Endothelial cell of umbilical vein (primary cell): Measurements from ENCODE around the gene KCNE3. TPM values are rescaled to one million over a fixed set of nuclear protein-coding genes. Genes with fewer than 3 reads are reported as not detected.

Experiments used
- BruUV-seq: library from RNA; stranded (reverse); fragments of 400-500 nt; replicated peaks from 2 replicates; lab custom pipeline; 2021; lab: Mats Ljungman, UMichigan
- CTCF ChIA-PET: fragments of 300-600, 350-600 bp; sonication (Branson Sonifier 250); formaldehyde crosslinking; loops from one replicate; lab custom pipeline; 2021; ENCODE audit warnings: antibody characterized with exemption, inconsistent platforms; lab: Charles Lee
- POLR2A ChIA-PET: fragments of 300-600, 350-600 bp; sonication (Branson Sonifier 250); formaldehyde crosslinking; loops from one replicate; lab custom pipeline; 2021; ENCODE audit warnings: antibody characterized with exemption, inconsistent platforms; lab: Charles Lee
- DNase-seq: peaks from one replicate; pipeline ENCODE4 v3.0.0-alpha.2; 2011; ENCODE audit warnings: low read depth, low spot score
- FAIRE-seq: peaks from 2 replicates; lab custom pipeline; 2011; peaks lifted over from hg19 to GRCh38; lab: Jason Lieb, UNC
- H2AFZ ChIP-seq: 2 replicates; pipeline ENCODE4 v1.6.0; 2012; ENCODE audit warnings: low read depth, low read length, control low read depth, inconsistent platforms
- H3K27ac ChIP-seq: 2 replicates; pipeline ENCODE4 v1.5.1; 2011; ENCODE audit warnings: low read depth, mild to moderate bottlenecking, control low read depth, low read length, moderate library complexity; ENCODE audit not compliant: insufficient read depth
- H3K27me3 ChIP-seq, 2 experiments: 2 replicates each; pipeline versions ENCODE4 v1.6.0 to v1.6.1; 2011; ENCODE audit warnings: low read length in 2 of 2, mixed read lengths in 1 of 2; ENCODE audit not compliant: control insufficient read depth in 2 of 2, insufficient read depth in 2 of 2
- H3K36me3 ChIP-seq, 2 experiments: 2 replicates in 1 of 2; 3 replicates in 1 of 2; pipeline ENCODE4 v1.5.1; 2011; ENCODE audit warnings: low read length in 2 of 2, mild to moderate bottlenecking in 1 of 2, moderate library complexity in 1 of 2; ENCODE audit not compliant: control insufficient read depth in 2 of 2, insufficient read depth in 2 of 2; ENCODE audit errors: extremely low read depth in 1 of 2
- H3K4me1 ChIP-seq: 3 replicates; pipeline ENCODE4 v1.5.1; 2011; ENCODE audit warnings: mild to moderate bottlenecking, low read length; ENCODE audit not compliant: control insufficient read depth, insufficient read depth; ENCODE audit errors: extremely low read depth
- H3K4me2 ChIP-seq: 2 replicates; pipeline ENCODE4 v1.6.1; 2011; ENCODE audit warnings: low read length, control low read depth, mixed read lengths; ENCODE audit not compliant: insufficient read depth
- H3K4me3 ChIP-seq, 3 experiments: fragments of 200-600 bp in 1 of 3; sonication (generic), shearing (Covaris generic) in 1 of 3; replicated peaks in 1 of 3; 2 replicates each; pipeline ENCODE4 v1.5.1; 2011 to 2016; ENCODE audit warnings: control low read depth in 3 of 3, low read length in 3 of 3, mild to moderate bottlenecking in 2 of 3, inconsistent platforms in 1 of 3, low read depth in 1 of 3, moderate library complexity in 1 of 3; ENCODE audit not compliant: insufficient read depth in 1 of 3
- H3K79me2 ChIP-seq: 2 replicates; pipeline ENCODE4 v1.6.0; 2012; ENCODE audit warnings: low read length, inconsistent platforms; ENCODE audit not compliant: control insufficient read depth, insufficient read depth
- H3K9ac ChIP-seq: replicated peaks from 2 replicates; pipeline ENCODE3; 2011; ENCODE audit warnings: low read length, control low read depth; ENCODE audit not compliant: insufficient read depth; ENCODE audit errors: extremely low read depth
- H3K9me1 ChIP-seq: replicated peaks from 3 replicates; pipeline ENCODE4 v1.6.0; 2011; ENCODE audit warnings: mild to moderate bottlenecking, low read length; ENCODE audit not compliant: control insufficient read depth, insufficient read depth; ENCODE audit errors: extremely low read depth
- H3K9me3 ChIP-seq: replicated peaks from 2 replicates; pipeline ENCODE4 v1.5.1; 2012; ENCODE audit warnings: low read length, inconsistent platforms; ENCODE audit not compliant: control insufficient read depth, insufficient read depth
- H4K20me1 ChIP-seq: replicated peaks from 2 replicates; pipeline ENCODE3; 2011; ENCODE audit warnings: mild to moderate bottlenecking, low read length; ENCODE audit not compliant: control insufficient read depth, insufficient read depth; ENCODE audit errors: extremely low read depth
- EZH2 ChIP-seq: IDR thresholded peaks from 2 replicates; pipeline ENCODE4 v1.6.1; 2012; ENCODE audit warnings: borderline replicate concordance, low read depth, mild to moderate bottlenecking, moderate library complexity, low read length, inconsistent platforms; ENCODE audit not compliant: severe bottlenecking
- FOS ChIP-seq: IDR thresholded peaks from 2 replicates; pipeline ENCODE4 v1.6.1; 2011; ENCODE audit warnings: mild to moderate bottlenecking, low read length, moderate library complexity, borderline replicate concordance; ENCODE audit not compliant: insufficient read depth
- GATA2 ChIP-seq: IDR thresholded peaks from 2 replicates; pipeline ENCODE4 v1.7.0; 2011; ENCODE audit warnings: low read depth, mild to moderate bottlenecking, moderate library complexity, mixed read lengths, low read length; ENCODE audit not compliant: insufficient read length, insufficient read depth
- JUN ChIP-seq: IDR thresholded peaks from 2 replicates; pipeline ENCODE4 v1.6.1; 2011; ENCODE audit warnings: borderline replicate concordance, low read depth; ENCODE audit not compliant: insufficient read length, insufficient read depth
- MYC ChIP-seq: IDR thresholded peaks from one replicate; pipeline ENCODE4 v1.6.1; 2011; ENCODE audit warnings: mild to moderate bottlenecking, low read depth, low read length
- POLR2A ChIP-seq: IDR thresholded peaks from 2 replicates; pipeline ENCODE4 v1.6.1; 2012; ENCODE audit warnings: low read depth, mild to moderate bottlenecking, control low read depth, low read length
- POLR2AphosphoS5 ChIP-seq: IDR thresholded peaks from 2 replicates; pipeline ENCODE4 v1.6.1; 2012; ENCODE audit warnings: low read depth, mild to moderate bottlenecking, control low read depth, low read length, moderate library complexity; ENCODE audit not compliant: insufficient read depth
- dilution Hi-C: fragments of 300-500 bp; cut with MboI; formaldehyde crosslinking; loops from one replicate; pipeline ENCODE4 v1.15.0; 2019; ENCODE audit warnings: low sequenced_read_pairs; ENCODE audit not compliant: extremely low pct_ligation_motif_present
- intact Hi-C: fragments of 100-400 bp; cut with micrococcal nuclease; formaldehyde crosslinking; loops from one replicate; pipeline ENCODE4 v1.10.0; 2022
- polyA plus RNA-seq, 4 experiments: library from polyadenylated mRNA; depleted of rRNA in 3 of 4; stranded (reverse) in 3 of 4; unstranded in 1 of 4; fragments of >200 nt; gene quantifications; 2 replicates each; pipeline versions ENCODE4 v1.2.1 to v1.2.3, GENCODE V29; 2011 to 2012; ENCODE audit warnings: missing spikeins in 1 of 4
- total RNA-seq: library from RNA; stranded (reverse); gene quantifications from 2 replicates; pipeline ENCODE4 v1.2.3, GENCODE V29; 2021
- TF ChIP-seq, protein P1 (sequence below): IDR thresholded peaks from 2 replicates; pipeline ENCODE4 v1.6.1; 2011; ENCODE audit not compliant: insufficient read depth, insufficient read length
- TF ChIP-seq, protein P2 (sequence below), 2 donors: IDR thresholded peaks; 1 replicate in 1 of 2; 2 replicates in 1 of 2; pipeline ENCODE4 v1.5.1; 2011; ENCODE audit warnings: low read length in 2 of 2, mild to moderate bottlenecking in 2 of 2, moderate library complexity in 2 of 2, control low read depth in 1 of 2, inconsistent platforms in 1 of 2, low read depth in 1 of 2; ENCODE audit not compliant: insufficient read depth in 1 of 2; ENCODE audit errors: extremely low read depth in 1 of 2

Gene KCNE3
- total and polyA plus RNA-seq, 2 donors (not counting 3 experiments of a cell fraction or from before 2014, with no cell fraction given): 0.97 to 2.2 TPM

DNA sequence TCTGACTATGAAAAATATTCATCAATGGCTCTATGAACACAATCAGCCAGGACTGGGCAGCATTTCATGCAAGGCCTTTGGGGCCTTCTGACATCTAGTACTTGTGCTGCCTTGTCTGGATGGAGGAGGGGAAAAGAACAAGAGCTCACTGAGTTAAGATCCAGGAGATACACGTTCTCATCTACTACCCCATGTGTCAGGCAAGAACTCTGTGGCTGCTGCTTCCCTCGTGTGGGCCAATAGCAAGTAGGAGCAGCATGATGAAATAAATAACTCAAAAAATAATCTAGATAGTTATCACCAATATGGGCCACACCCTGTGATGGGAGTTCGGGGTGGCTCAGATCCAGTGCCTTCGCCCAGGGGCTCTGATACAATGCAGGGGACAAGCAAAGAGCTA, 7.3 kb downstream of the KCNE3 start:
- no peak overlapping the region for H3K27ac ChIP-seq
- BruUV-seq: no TSS peak
- no peak overlapping the region for H3K9ac ChIP-seq
- H3K9me3 ChIP-seq: no peaks in the 10 kb centered on the region
- intact Hi-C loops (no loop called here), dilution Hi-C loops (no loop called here)
- no peaks in the 10 kb centered on the region for H3K36me3 ChIP-seq
- no peak overlapping the region for H3K4me3 ChIP-seq
- FAIRE-seq (no peak), DNase-seq (no peak)
- POLR2A ChIA-PET: no interaction called here
- H3K27me3 ChIP-seq: peaks cover 4 to 10% of the 10 kb centered on the region in 2 experiments
- H4K20me1 ChIP-seq: no peaks in the 10 kb centered on the region
- H3K9me1 ChIP-seq: no peaks in the 10 kb centered on the region
- H3K4me1 ChIP-seq: peaks cover 7% of the 10 kb centered on the region
- no peak overlapping the region for H3K4me2 ChIP-seq
- CTCF ChIA-PET: interaction anchor here (2.6 to 5.4 kb wide), 2 partner anchors 10 to 111 kb away, joined by 10 to 24 read pairs; no protein-coding TSS in a partner anchor
- no peaks in the 10 kb centered on the region for H3K79me2 ChIP-seq
- TF ChIP-seq JUN (no peak), EZH2 (no peak), GATA2 (no peak), FOS (no peak), POLR2A (no peak), MYC (no peak), POLR2AphosphoS5 (no peak)
- TF ChIP-seq, protein P1, sequence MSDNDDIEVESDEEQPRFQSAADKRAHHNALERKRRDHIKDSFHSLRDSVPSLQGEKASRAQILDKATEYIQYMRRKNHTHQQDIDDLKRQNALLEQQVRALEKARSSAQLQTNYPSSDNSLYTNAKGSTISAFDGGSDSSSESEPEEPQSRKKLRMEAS: no peak
- TF ChIP-seq, protein P2, sequence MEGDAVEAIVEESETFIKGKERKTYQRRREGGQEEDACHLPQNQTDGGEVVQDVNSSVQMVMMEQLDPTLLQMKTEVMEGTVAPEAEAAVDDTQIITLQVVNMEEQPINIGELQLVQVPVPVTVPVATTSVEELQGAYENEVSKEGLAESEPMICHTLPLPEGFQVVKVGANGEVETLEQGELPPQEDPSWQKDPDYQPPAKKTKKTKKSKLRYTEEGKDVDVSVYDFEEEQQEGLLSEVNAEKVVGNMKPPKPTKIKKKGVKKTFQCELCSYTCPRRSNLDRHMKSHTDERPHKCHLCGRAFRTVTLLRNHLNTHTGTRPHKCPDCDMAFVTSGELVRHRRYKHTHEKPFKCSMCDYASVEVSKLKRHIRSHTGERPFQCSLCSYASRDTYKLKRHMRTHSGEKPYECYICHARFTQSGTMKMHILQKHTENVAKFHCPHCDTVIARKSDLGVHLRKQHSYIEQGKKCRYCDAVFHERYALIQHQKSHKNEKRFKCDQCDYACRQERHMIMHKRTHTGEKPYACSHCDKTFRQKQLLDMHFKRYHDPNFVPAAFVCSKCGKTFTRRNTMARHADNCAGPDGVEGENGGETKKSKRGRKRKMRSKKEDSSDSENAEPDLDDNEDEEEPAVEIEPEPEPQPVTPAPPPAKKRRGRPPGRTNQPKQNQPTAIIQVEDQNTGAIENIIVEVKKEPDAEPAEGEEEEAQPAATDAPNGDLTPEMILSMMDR (IDR thresholded peaks at IDR 0.05; ENCODE audit: extremely low read depth in 1 of 2, insufficient read depth in 1 of 2, low read depth in 1 of 2, low read length in 2 of 2): no peak
- no peak overlapping the region for H2AFZ ChIP-seq
